GM12874 (cell line): ENCODE results near the gene NCS1.

Experiments used
- CTCF ChIP-seq: IDR thresholded peaks from 2 replicates; pipeline ENCODE4 v1.5.1; 2011; ENCODE audit warnings: low read depth, mild to moderate bottlenecking, control low read depth, low read length, moderate library complexity; ENCODE audit not compliant: insufficient read depth

The NCS1 gene

GRCh38 chr9:130183133-130183762 is 11.0 kb downstream of the NCS1 start:
- TF ChIP-seq CTCF, result no peak

GRCh38 chr9:130185017-130185416 is 12.8 kb downstream of the NCS1 start:
- TF ChIP-seq CTCF, result no peak

- TF ChIP-seq CTCF, result no peak
Observed at GRCh38 chr9:130185490-130186031, 13.4 kb downstream of the NCS1 start.

- TF ChIP-seq CTCF, result no peak
Observed at GRCh38 chr9:130186051-130186450, 13.8 kb downstream of the NCS1 start.

GRCh38 chr9:130186839-130187522 is 14.8 kb downstream of the NCS1 start:
- TF ChIP-seq CTCF, result no peak

GRCh38 chr9:130187523-130187846 is 15.3 kb downstream of the NCS1 start:
- TF ChIP-seq CTCF, result no peak

GRCh38 chr9:130188860-130189481 is 16.8 kb downstream of the NCS1 start:
- no peak for TF ChIP-seq CTCF
